Astrocyte of the spinal cord (primary cell): Measurements from ENCODE around the gene RHOH.

Source experiments
- DNase-seq: peaks from one replicate; pipeline ENCODE4 v3.0.0; 2011; ENCODE audit warnings: low read depth, low spot score
- H3K4me3 ChIP-seq: 2 replicates; pipeline ENCODE4 v1.5.1; 2011; ENCODE audit warnings: low read depth, mild to moderate bottlenecking, low read length, moderate library complexity
- in situ Hi-C: cut with HindIII; loops from 2 replicates; pipeline ENCODE4 v1.10.0; 2017; ENCODE audit warnings: low sequenced_read_pairs
- TF ChIP-seq, protein P1 (sequence below): IDR thresholded peaks from 2 replicates; pipeline ENCODE4 v1.5.1; 2012; ENCODE audit warnings: low read depth, mild to moderate bottlenecking, low read length, inconsistent platforms

Gene RHOH

DNA sequence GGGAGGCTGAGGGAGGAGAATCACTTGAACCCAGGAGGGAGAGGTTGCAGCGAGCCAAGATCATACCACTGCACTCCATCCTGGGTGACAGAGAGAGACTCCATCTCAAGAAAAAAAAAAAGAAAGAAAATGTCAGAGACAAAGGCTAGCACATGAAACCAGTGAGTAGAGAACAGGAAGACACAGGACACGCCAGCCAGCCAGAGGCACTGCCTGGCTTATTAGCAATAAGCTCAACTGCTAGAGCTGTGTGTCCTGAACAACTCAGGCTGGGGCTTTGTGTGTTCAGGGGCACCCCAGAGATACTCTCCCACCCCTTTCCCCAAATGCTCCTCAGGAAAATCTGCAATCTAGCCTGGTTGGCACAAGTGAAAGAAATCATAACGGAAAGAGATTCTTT is 60.0 kb downstream of the RHOH start:
- TF ChIP-seq, protein P1, sequence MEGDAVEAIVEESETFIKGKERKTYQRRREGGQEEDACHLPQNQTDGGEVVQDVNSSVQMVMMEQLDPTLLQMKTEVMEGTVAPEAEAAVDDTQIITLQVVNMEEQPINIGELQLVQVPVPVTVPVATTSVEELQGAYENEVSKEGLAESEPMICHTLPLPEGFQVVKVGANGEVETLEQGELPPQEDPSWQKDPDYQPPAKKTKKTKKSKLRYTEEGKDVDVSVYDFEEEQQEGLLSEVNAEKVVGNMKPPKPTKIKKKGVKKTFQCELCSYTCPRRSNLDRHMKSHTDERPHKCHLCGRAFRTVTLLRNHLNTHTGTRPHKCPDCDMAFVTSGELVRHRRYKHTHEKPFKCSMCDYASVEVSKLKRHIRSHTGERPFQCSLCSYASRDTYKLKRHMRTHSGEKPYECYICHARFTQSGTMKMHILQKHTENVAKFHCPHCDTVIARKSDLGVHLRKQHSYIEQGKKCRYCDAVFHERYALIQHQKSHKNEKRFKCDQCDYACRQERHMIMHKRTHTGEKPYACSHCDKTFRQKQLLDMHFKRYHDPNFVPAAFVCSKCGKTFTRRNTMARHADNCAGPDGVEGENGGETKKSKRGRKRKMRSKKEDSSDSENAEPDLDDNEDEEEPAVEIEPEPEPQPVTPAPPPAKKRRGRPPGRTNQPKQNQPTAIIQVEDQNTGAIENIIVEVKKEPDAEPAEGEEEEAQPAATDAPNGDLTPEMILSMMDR: no peak
- no peak for DNase-seq
- in situ Hi-C loops: no loop called here
- H3K4me3 ChIP-seq: no peak overlapping the region

DNA sequence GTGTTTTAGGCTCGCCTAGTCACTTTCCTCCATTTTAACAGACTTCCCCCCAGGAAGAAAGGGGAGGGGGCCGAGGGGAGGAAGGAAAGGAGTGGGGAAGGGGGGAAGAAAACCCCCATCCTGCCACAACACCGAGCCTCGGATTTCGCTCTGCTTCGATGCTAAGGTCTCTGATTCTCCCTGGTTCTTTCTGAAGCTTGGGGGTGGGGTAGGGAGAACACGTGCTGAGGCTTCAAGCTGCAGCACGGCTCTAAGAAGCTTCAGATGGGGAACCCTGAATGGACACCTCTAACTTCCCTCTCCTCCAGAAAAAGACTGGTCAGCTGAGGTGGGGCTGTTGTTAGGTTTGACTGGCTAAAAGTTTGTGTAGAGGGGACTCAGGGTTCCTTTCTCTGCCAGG is 61.8 kb downstream of the RHOH start:
- no peak for DNase-seq
- H3K4me3 ChIP-seq: no peak overlapping the region
- in situ Hi-C loops: no loop called here
- TF ChIP-seq, protein P1: no peak

GRCh38 chr4:40261231-40262076 is 64.6 kb downstream of the RHOH start:
- no peak for DNase-seq
- in situ Hi-C loops: no loop called here
- H3K4me3 ChIP-seq: no peak overlapping the region
- TF ChIP-seq, protein P1: no peak

DNA sequence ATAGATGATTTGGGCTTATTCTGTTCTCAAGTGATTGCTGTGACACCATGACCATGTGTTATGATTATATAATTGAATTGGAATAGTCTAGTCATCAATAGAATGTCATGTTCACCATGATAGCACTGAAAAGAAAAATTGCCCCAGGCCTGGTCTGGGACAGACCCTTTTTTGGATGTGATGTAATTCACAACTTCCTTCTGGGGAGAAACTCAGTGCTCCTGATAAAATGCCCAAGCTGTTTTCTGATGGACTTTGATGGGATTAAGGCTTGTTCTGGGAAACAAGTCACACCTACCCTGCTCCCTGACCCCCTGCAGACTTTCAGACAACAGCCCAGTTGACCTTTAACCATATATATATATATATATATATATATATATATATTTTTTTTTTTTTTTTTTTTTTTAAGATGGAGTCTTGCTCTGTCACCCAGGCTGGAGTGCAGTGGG is 65.3 kb downstream of the RHOH start:
- TF ChIP-seq, protein P1: no peak
- H3K4me3 ChIP-seq: no peak overlapping the region
- in situ Hi-C loops: no loop called here
- DNase-seq: no peak

DNA sequence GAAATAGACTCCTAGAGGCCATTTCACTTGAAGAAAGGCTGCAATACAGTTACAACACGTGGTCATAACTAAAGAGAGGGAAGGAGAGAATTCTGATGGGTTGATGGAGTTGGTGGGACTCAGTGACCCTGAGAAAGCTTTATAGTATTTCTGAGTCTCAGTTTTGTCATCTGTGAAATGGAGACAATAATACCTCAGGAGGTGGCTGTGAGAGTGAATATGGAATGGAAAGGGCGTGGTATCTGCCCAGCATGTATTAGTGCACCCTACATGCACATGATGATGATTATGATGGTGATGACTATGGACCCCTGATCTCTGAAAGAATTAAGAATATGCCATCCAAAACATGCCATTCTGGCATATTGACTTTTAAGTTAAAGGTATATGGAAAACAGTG is 66.0 kb downstream of the RHOH start:
- in situ Hi-C loops: no loop called here
- no peak overlapping the region for H3K4me3 ChIP-seq
- TF ChIP-seq, protein P1: no peak
- DNase-seq: no peak

GRCh38 chr4:40264497-40264896 is 67.7 kb downstream of the RHOH start:
- peak; percentile 29 for DNase-seq
- TF ChIP-seq, protein P1: no peak

More at GRCh38 chr4:40264497-40264896, 67.7 kb downstream of the RHOH start:
- H3K4me3 ChIP-seq: no peak overlapping the region
- in situ Hi-C loops: no loop called here
